HS-5 (cell line): ENCODE measurements around the gene RIMBP2.

ENCODE experiments used
- DNase-seq: peaks from one replicate; pipeline ENCODE4 v3.0.0-alpha.2; 2012; ENCODE audit warnings: low read depth

The RIMBP2 gene

DNA sequence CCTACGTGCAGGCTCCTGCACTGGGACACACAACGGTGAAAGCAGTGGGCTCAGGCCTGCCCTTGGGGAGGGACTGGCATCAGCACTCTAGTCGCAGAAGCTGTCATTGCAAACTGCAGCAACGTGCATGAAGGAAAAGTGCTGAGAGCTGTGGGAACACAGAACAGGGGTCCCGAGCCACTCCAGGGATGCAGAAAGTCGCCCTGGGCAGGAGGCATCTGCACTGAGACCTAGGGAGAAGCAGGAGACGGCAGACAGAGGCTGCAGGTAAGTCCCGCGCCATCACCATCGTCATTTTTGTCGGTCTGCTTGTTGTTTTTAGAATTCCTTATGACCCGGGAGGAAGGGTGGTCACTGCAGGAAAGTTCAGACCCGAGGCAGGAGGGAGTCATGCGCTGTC, 21.6 kb upstream of the RIMBP2 start:
- DNase-seq: no peak

DNA sequence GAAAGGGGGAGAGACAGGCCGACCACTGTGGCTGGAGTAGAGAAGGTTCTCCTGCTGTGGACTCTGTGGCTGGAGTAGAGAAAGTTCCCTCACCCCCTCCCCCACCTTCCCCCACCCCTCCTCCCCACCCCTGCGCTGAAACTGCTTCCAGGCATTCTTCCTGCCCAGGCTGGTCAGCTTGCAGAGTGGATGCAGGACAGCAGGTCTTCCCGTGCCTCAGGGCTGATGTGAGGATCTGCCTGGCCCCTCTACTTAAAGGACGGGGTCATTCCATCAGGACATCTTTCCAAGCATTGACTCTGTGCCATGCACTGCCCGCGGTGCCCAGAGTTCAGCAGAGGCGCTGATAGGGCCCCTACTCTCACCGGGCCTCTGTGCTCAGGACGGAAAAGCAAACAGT, 13.2 kb upstream of the RIMBP2 start:
- DNase-seq: no peak

DNA sequence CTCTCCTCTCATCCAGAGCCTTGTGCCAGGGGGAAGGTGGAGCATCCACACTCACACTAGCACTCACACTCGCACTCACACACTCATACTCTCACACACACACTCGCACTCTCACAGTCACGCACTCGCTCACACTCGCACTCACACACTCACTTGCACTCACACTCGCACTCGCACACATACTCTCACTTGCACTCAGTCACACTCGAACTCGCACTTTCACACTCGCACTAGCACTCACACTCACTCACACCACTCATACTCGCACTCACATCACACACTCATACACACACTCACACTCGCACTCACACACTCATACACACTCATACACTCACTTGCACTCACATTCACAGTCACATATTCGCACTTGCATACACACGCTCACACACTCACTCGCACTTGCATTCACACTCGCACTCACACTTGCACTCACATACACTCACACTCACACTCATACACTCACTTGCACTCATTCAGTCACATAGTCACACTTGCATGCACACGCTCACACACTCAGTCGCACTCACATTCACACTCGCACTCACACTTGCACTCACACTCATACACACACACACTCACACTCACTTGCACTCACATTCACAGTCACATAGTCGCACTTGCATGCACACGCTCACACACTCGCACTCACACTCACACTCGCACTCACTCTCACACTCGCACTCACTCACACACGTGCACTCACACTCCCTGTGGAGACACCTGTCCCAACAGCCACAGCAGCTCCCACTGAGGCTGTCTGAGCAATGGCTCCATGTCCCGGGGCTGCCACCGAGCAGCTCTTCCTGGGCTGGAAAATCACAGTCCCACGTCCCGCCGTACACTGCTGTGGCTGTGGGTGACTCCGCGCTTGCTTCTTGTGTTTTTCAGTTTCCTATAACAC, 12.3 kb upstream of the RIMBP2 start:
- no peak for DNase-seq

DNA sequence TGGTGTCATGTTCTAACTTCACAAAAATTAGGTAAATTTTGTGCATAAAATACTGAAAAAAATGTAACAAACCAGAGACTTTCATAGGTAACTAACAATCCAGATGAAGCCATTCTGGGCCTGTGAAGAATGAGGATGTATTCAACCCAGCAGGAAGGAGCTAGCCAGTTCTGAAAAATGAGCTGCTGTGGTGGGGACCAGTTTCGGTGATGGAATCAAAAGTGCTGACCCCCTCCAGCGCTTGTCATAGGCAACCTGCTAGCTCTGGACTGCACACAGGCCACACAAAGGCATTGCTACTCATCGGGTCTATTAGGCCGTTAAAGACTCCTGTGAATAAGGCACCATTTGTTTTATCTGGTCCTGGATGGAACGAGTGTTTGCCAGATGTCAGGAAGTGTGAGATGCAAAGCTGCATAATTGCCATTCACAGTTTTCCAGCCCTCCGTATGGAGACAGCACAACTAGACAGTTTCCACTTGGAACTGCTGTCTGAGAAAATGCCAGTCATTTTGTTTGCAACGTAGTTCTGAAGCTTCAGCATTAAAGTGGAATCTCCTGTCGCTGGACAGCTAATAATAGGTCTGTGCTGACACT, 3.3 kb upstream of the RIMBP2 start:
- no peak for DNase-seq

DNA sequence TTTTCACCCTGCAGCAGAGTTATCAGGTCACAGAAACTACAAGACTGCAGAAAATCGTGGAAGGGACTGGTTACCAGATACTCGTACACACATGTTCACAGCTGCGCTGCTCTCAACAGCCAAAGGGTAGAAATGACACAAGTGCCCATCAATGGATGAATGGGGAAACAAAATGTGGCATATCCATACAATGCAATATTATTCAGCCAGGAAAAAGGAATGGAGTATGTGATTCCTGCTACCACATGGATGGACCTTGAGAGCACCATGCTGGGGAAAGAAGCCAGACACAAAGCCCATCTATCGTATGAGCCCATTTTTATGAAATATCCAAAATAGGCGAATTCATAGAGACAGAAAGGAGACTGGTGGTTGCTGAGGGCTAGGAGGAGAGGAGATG, 1.7 kb upstream of the RIMBP2 start:
- no peak for DNase-seq

DNA sequence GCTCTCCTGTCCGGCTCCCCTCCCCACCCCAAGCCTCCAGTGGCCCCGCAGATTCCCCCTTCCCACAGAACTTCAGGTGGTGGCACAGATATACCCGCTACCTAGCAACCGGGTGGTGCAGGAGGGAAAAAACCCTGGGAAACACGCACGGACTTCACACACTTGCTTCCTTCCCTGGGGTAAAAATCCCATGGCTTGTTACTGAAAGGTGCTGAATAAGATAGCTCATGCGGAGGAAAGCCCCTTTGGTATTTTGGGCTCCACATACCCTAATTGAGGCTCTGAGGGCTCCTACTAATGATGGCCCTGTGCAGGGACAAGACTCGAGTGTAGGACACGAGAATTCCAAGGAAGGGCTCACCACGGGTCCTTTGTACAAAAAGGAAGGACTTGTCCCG, 869 bp upstream of the RIMBP2 start:
- no peak for DNase-seq

DNA sequence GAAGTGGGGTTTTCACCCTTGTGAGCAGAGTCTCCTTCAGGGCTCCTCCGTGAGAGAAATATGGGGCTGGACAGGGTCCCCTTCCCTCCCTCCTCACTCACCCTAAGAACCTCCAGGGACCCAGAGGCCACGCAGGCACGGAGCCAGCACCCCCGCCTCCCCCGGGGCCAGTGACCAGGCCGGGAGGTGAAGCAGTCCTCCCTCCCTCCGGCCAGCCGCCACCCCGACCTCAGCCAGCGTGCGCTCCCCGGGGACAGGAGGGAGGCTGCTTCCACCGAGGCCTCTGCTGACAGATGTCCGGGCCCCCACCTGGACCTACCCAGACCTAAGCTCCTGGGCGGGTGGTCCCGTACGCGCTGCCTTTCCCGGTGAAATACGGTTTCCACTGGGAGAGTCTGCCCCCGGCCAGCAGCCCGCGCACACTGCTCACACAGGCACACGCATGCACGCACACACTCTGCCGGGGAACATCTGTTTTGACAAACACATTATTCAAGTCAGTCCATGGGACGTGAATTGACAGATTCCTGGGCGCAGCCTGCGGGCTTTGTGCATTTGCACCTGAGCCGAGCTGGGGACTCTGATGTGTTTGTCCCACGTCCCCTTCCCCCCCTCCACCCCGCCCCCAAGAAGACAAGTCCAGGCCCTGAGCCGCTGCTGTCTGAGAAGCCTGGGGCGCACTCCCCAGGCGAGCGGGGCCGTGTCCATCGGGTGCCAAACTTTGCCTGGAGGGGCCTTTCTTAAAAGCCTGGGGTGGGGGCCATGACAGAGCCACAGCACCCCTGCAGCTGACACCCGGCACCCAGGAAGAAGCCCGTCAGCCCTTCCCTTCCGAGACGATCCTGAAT, 725 bp downstream of the RIMBP2 start:
- DNase-seq: no peak

DNA sequence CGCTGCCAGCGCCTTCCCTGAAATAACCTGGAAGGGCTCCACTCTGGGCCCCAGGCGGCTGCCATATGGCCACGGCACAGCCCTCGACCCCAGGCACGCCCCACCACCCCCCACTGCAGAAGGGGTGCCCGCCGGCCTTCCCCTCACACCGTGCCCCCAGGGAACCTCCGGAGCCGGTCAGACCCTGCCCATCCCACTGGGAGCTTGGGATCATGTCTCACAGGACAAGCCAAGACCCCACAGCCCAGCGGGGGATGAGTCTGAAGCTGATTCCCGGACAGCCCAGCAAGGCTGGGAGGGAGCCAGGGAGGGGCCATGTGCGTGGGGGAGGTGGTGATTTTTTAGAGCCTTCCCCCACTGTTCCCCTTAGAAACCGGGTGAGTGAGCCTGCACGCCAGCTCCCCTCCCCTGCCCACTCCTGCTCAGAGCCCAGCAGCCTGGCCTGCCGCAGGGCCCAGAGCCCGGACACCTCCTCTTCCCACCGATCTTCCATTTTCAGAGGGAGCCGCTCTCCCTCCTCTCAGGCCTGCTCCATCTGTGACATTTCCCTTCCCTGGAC, 1.4 kb downstream of the RIMBP2 start:
- DNase-seq: no peak

DNA sequence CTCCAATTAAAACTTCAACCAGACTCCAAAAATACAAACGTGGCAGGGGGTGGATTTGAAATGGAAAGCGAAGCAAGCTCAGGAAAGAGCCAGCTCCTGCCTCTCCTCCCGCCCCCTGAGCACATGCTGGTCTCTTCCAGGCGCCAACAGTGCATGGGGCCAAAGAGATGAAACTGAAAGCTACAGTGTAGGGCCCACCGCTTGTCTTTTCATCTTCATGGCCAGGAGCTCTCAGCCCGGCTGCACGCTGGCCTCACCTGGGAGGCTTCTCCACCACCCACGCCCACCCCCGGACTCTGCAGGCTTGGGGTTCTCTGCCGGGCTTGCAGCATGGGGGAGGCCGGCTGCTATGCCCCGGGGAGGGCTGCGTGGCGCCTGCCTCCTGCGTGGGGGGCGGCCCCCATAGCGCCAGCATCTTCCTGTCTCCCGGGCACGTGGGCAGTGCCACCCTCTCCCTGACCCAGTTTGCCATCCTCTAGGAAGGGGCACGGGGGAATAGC, 2.0 kb downstream of the RIMBP2 start:
- no peak for DNase-seq

DNA sequence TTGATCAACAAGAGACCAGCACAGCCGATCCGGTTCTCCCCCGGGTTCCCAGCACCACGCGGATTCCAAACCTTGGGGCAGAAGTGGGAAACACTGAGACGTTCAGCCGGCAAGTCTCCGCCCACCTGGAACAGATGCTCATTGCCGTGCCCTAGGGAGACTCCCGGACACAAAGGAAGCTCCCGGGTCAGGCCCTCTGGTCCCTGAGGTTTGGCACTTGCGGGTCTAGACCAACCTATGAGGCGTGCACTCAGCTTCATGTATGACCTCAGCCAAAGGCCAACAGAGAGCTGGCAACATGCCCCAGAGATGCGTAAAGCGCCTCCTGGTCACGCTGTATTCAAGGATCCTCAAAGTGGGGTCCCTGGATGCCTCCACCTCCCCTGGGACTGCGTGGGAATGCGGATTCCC, 2.5 kb downstream of the RIMBP2 start:
- DNase-seq: no peak

DNA sequence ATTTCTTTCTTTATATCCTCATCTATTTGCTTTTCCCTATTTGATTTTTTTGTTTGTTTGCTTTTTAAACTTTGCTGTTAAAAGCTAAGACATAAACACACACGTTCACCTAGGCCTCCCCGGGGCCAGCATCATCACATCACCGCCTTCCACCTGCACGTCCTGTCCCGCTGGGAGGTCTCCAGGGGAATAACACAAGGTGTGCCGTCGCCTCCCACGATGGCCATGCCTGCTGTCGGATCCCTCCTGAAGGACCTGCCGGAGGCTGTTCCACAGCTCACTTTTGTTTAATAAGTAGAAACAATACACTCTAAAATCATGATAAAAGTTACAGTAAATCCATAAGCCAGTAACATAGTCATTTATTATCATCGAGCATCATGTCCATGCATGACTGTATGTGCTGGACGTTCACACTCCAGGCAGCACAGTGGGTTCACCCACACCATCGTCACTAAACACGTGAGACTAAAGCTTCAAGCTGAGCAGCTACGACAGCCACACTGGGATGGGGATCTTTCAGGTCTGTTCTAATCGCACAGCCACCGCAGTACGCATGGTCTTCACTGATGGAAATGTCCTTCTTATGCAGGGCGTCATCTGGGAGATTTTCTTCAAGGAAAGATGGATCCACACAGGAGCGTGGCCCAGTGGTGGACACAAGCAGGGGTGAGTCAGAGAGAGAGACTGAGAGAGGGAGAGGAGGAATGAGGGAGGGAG, 3.6 kb downstream of the RIMBP2 start:
- no peak for DNase-seq

DNA sequence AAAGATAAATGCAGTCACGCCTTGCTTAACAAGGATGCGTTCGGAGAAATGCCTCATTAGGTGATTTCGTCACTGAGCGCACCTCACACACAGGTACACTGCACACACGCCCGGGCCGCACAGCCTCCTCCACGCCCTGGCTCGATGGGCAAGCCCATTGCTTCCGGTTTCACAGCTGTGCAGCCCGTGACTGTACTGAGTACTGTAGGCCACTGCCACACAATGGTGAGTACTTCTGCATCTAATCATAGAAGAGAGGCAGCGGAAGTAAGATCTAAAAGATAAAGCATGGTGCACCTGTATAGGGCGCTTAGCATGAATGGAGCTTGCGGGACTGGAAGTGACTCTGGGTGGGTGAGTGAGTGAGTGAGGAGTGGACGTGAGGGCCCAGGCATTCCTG, 4.3 kb downstream of the RIMBP2 start:
- DNase-seq: no peak

DNA sequence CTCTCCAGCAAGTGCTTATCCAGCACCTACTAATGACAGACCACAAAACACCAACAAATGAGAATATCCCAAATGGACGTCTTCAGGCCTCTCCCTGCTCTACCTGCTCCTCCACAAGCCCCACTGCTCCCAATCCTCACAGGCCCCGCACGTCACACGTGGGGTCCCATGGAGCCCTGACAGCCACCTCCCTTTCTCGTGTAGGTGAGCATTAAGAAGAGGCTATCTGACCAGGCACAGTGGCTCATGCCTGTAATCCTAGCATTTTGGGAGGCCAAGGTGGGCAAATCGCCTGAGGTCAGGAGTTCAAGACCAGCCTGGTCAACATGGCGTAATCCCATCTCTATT, 5.4 kb downstream of the RIMBP2 start:
- no peak for DNase-seq

DNA sequence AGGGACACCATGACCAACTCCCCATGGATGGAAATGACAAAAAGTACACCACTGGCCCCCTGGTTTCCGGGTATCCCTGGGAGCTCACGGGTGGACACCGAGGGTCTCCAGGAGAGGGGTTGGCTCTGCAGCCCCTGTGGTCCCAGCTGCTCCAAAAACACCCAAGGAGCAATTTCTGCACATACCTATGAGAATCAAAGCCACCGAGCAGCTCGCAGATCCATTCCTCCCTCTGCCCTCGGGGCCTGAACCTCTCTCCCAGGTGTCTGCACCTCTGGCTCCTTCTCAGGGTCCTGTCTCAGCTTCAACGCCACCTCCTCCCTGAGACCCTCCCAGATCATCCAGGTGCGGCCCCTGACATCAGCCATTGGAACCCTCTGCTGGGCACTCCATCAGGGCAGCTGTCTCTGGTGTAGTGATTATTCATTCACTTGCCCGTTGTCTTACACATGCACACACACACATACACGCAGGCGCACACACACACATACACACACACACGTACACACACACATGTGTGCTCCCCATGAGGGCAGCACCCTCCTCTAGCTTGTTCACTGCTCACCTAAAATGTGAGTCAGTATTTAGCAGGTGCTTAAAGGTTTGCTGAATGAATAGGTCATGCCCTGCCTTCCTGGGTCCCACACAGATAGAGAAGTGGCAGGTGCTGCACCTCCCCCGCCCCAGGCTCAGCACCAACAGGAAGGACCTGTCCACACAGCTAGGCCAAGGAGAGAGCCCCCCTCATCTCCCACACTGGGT, 5.9 kb downstream of the RIMBP2 start:
- DNase-seq: no peak

DNA sequence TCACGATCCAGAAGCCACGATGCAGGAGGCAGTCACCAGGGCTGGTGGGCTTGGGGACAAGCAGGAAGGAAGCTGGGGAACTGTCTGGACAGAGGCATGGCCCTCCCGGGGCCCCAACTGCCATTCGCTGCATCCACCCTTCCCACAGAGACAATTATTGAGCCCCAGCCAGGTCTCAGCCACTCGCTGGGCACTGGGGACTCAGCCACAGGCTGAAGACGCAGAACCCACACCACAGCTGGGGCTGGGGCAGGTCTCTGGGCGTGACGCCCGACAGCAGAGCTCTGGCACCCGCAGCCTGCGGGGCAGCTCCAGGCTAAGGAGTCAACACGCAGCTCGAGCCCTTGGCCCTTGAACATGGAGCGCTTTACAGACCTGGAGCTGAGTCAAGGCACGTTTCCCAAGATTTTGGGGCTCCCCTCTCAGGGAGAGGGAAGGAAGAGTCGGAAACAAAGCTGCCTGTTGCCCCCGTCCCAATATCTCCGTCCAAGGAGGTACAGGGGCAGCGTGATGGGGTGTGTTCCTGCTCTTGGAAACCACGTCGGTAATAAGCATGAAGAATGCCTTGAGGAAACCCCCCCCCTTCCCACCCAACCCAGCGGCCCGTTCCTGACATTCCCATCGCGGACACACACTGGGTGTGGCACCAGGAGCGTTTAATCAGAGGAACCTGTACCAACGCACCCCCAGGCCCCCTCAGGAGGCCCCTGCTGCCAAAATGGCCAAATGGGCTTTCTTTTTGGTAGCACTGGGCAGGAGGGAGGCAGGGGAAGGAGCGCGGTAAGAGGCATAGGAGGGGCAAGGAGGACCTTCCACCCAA, 6.7 kb downstream of the RIMBP2 start:
- no peak for DNase-seq

DNA sequence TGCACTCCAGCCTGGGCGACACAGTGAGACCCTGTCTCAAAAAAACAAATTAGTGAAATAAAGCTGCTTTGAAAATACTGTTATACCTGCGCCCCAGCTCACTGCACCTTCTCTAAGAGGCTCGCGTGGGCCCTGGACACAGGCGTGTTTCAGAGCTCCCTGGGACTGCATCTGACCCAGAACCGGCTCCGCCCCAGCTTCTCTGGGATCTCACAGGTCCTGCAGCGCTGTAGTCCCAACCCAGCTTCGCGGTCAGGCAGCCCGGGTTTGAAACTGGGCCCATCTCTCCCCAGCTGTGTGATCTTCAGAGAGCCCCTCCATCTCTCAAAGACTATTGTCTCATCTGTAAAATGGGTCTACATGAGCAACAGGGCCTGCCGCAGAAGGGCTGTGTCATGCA, 7.5 kb downstream of the RIMBP2 start:
- no peak for DNase-seq

DNA sequence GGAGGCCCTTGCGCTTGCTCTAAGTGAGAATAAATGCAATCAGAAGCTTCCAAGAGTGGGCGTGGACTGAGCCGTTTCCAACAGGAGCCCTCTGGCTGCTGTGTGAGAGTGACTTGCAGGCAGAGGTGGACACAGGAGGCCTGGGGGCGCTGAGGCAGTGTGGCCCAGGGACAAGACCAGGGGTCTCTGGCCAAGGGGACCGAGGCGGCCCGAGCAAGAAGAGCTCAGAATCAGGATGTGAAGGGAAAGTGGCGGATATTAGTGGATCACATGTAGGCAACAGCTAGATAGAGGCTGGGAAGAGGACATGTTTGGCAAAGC, 8.6 kb downstream of the RIMBP2 start:
- no peak for DNase-seq

DNA sequence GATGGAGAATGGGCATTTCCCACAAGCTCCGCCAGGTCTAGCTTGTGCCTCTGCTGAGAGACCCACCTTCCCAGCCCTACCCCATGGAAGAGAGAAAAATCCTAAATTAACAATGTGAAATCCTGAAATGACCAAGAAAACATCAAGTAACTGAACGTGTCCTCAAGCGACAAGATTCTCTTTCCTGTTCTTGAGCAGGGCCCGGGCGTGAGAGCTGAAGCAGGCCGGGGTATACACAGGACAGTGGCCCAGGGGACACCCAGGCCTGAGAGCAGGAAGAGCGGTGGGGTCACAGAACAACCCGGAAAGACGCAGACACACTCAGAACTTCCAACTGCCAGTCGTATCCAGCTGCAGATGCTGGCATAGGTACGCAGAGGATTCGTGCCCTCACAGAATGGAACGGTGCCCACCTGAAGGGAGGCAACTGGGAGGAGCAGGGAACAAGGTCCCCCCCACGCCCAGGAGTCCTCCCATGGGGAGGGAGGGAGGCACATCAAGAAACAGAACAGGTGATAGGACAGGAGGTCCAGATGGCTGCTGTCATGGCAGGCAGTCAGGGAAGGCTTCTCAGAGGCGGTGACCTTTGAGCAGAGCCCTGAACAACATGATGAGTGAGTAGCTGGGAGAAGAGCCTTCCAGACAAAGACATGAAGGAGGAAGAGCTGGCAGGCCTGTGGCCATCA, 9.1 kb downstream of the RIMBP2 start:
- no peak for DNase-seq

DNA sequence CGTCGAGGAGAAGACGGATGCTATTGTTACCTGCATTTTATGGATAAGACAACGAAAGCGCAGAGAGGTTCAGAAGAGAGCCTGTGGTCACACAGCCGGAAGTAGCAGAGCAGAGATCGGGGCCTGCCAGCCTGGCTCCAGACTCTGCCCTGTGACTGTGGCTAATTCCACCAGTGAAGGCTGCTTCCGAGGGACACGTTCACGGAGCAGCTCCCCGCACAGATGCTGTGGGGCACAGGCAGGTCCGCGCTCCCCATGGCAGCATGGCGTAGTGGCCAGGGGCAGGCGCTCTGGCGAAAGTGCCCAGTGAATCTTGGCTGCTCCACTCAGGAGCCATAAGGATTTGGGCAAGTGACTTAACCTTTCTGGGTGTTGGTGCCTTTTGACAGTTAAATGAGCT, 9.8 kb downstream of the RIMBP2 start:
- DNase-seq: no peak
